DND-41 (cell line): ENCODE results near the gene RPL11.

Experiments
- CTCF ChIP-seq: IDR thresholded peaks from 2 replicates; pipeline ENCODE4 v1.5.1; 2012; ENCODE audit warnings: borderline replicate concordance, low read length, moderate library complexity, mild to moderate bottlenecking; ENCODE audit not compliant: poor library complexity, severe bottlenecking; ENCODE audit errors: extremely low read depth
- EZH2 ChIP-seq: IDR thresholded peaks from 3 replicates; pipeline ENCODE4 v1.6.1; 2012; ENCODE audit warnings: borderline replicate concordance, low read depth, mild to moderate bottlenecking, moderate library complexity, low read length, inconsistent platforms; ENCODE audit not compliant: severe bottlenecking

- TF ChIP-seq CTCF: no peak
- TF ChIP-seq EZH2: no peak
Observed at GRCh38 chr1:23709229-23709628, 17.6 kb downstream of the RPL11 start.
